HepG2 (cell line): Measurements from ENCODE around the gene AFF4. TPM values are rescaled to one million over a fixed set of nuclear protein-coding genes. Genes with fewer than 3 reads are reported as not detected.

ENCODE experiments used
- AHR ChIP-seq: IDR thresholded peaks from 2 replicates; pipeline ENCODE4 v1.6.1; 2018; ENCODE audit warnings: missing genetic modification reagents, missing compliant biosample characterization
- ATM ChIP-seq: fragments of 450-650 bp; IDR thresholded peaks from 2 replicates; pipeline ENCODE4 v1.7.1; 2017; ENCODE audit warnings: mild to moderate bottlenecking, borderline replicate concordance
- BRD4 ChIP-seq: sonication (generic); formaldehyde crosslinking; IDR thresholded peaks from 2 replicates; pipeline ENCODE4 v1.4.0; 2020; ENCODE audit warnings: missing genetic modification reagents
- CENPT ChIP-seq: sonication (generic); formaldehyde crosslinking; IDR thresholded peaks from 2 replicates; pipeline ENCODE4 v1.8.0; 2022; ENCODE audit warnings: low read depth, mild to moderate bottlenecking, moderate library complexity, missing genetic modification reagents
- DNMT1 ChIP-seq: sonication (generic); formaldehyde crosslinking; IDR thresholded peaks from 2 replicates; pipeline ENCODE4 v1.5.1; 2020; ENCODE audit warnings: mild to moderate bottlenecking, missing genetic modification reagents
- DR1 ChIP-seq: sonication (generic); formaldehyde crosslinking; IDR thresholded peaks from 2 replicates; pipeline ENCODE4 v1.8.0; 2021; ENCODE audit warnings: mild to moderate bottlenecking, missing genetic modification reagents, inconsistent platforms
- ERF ChIP-seq: IDR thresholded peaks from 2 replicates; pipeline ENCODE4 v1.6.1; 2018; ENCODE audit warnings: missing biosample characterization, missing genetic modification reagents
- FOXA3 ChIP-seq: IDR thresholded peaks from 2 replicates; pipeline ENCODE4 v1.6.1; 2016; ENCODE audit warnings: missing genetic modification reagents, missing compliant biosample characterization
- HES4 ChIP-seq: sonication (generic); formaldehyde crosslinking; IDR thresholded peaks from 2 replicates; pipeline ENCODE4 v1.9.0; 2021; ENCODE audit warnings: mild to moderate bottlenecking, missing genetic modification reagents, borderline replicate concordance
- HNRNPL ChIP-seq: fragments of 200-400 bp; formaldehyde crosslinking; IDR thresholded peaks from 2 replicates; pipeline ENCODE4 v1.6.1; 2017; ENCODE audit warnings: mild to moderate bottlenecking, low read depth, low read length
- HNRNPLL ChIP-seq: fragments of 200-400 bp; formaldehyde crosslinking; IDR thresholded peaks from 2 replicates; pipeline ENCODE4 v1.6.1; 2017; ENCODE audit warnings: mild to moderate bottlenecking, low read depth, low read length; ENCODE audit not compliant: poor library complexity, severe bottlenecking
- HNRNPUL1 ChIP-seq: fragments of 200-400 bp; formaldehyde crosslinking; IDR thresholded peaks from 2 replicates; pipeline ENCODE4 v1.6.1; 2017; ENCODE audit warnings: low read depth, mild to moderate bottlenecking, low read length, moderate library complexity
- KDM2A ChIP-seq: sonication (generic); formaldehyde crosslinking; IDR thresholded peaks from 2 replicates; pipeline ENCODE4 v1.4.0; 2020; ENCODE audit warnings: low read depth, missing genetic modification reagents, borderline replicate concordance
- MBD4 ChIP-seq: IDR thresholded peaks from 2 replicates; pipeline ENCODE4 v1.6.1; 2012; ENCODE audit warnings: low read length, inconsistent platforms, borderline replicate concordance
- PPARG ChIP-seq: conservative IDR thresholded peaks from 2 replicates; pipeline ENCODE4 v1.6.1; 2016; ENCODE audit warnings: missing biosample characterization, missing genetic modification reagents
- SMAD9 ChIP-seq: sonication (generic); formaldehyde crosslinking; IDR thresholded peaks from 2 replicates; pipeline ENCODE4 v1.5.1; 2020; ENCODE audit warnings: mild to moderate bottlenecking, missing genetic modification reagents
- SP140L ChIP-seq: sonication (generic); formaldehyde crosslinking; IDR thresholded peaks from 2 replicates; pipeline ENCODE4 v1.4.0; 2020; ENCODE audit warnings: missing genetic modification reagents, borderline replicate concordance
- YEATS2 ChIP-seq: sonication (generic); formaldehyde crosslinking; IDR thresholded peaks from 2 replicates; pipeline ENCODE4 v1.4.0; 2020; ENCODE audit warnings: missing genetic modification reagents, borderline replicate concordance
- ZMYM2 ChIP-seq: sonication (generic); formaldehyde crosslinking; IDR thresholded peaks from 2 replicates; pipeline ENCODE4 v1.8.0; 2022; ENCODE audit warnings: mild to moderate bottlenecking, missing genetic modification reagents
- ZNF101 ChIP-seq: sonication (generic); formaldehyde crosslinking; IDR thresholded peaks from 2 replicates; pipeline ENCODE4 v1.4.0; 2020; ENCODE audit warnings: mild to moderate bottlenecking, low read depth, missing genetic modification reagents, borderline replicate concordance
- ZNF160 ChIP-seq: sonication (generic); formaldehyde crosslinking; IDR thresholded peaks from 2 replicates; pipeline ENCODE4 v1.8.0; 2022; ENCODE audit warnings: mild to moderate bottlenecking, inconsistent platforms, missing genetic modification reagents
- ZNF230 ChIP-seq: sonication (generic); formaldehyde crosslinking; IDR thresholded peaks from 2 replicates; pipeline ENCODE4 v1.4.0; 2020; ENCODE audit warnings: mild to moderate bottlenecking, missing genetic modification reagents
- ZNF484 ChIP-seq: sonication (generic); formaldehyde crosslinking; IDR thresholded peaks from 2 replicates; pipeline ENCODE4 v1.5.1; 2020; ENCODE audit warnings: mild to moderate bottlenecking, low read depth, missing genetic modification reagents, borderline replicate concordance
- ZNF556 ChIP-seq: sonication (generic); formaldehyde crosslinking; IDR thresholded peaks from 2 replicates; pipeline ENCODE4 v1.4.0; 2020; ENCODE audit warnings: mild to moderate bottlenecking, missing genetic modification reagents, borderline replicate concordance
- ZNF598 ChIP-seq: sonication (generic); formaldehyde crosslinking; IDR thresholded peaks from 2 replicates; pipeline ENCODE4 v1.5.1; 2020; ENCODE audit warnings: mild to moderate bottlenecking, missing genetic modification reagents, borderline replicate concordance
- ZNF777 ChIP-seq: sonication (generic); formaldehyde crosslinking; IDR thresholded peaks from 2 replicates; pipeline ENCODE4 v1.4.0; 2020; ENCODE audit warnings: missing genetic modification reagents
- polyA plus RNA-seq, 8 experiments: library from polyadenylated mRNA; depleted of rRNA in 3 of 8; stranded (reverse) in 7 of 8; unstranded in 1 of 8; fragments of >200 nt; fragmentation: Illumina TruSeq in 4 of 8; extraction: Trizol in 4 of 8; gene quantifications; 2 replicates each; pipeline versions ENCODE4 v1.2.1 to v1.2.3, GENCODE V29; 2011 to 2016; ENCODE audit warnings: low read depth in 4 of 8, missing spikeins in 1 of 8, mixed read lengths in 1 of 8; ENCODE audit not compliant: insufficient read depth in 1 of 8
- total RNA-seq, 5 experiments: library from RNA; depleted of rRNA; stranded (reverse); fragments of >200 nt; fragmentation: Illumina TruSeq; extraction: Trizol; gene quantifications; 2 replicates each; pipeline ENCODE4 v1.2.3, GENCODE V29; 2016; ENCODE audit warnings: low read depth in 1 of 5
- TF ChIP-seq, protein P1 (sequence below): IDR thresholded peaks from 2 replicates; pipeline ENCODE4 v1.6.1; 2016; ENCODE audit warnings: low read depth, borderline replicate concordance
- TF ChIP-seq, protein P2 (sequence below), 2 experiments: sonication (generic) in 1 of 2; formaldehyde crosslinking in 1 of 2; IDR thresholded peaks; 2 replicates each; pipeline versions ENCODE4 v1.5.1 to v1.6.1; 2011 to 2020; ENCODE audit warnings: borderline replicate concordance in 1 of 2, low read depth in 1 of 2, low read length in 1 of 2, mild to moderate bottlenecking in 1 of 2, missing genetic modification reagents in 1 of 2, moderate library complexity in 1 of 2
- TF ChIP-seq, protein P3 (sequence below): sonication (generic); formaldehyde crosslinking; IDR thresholded peaks from 2 replicates; pipeline ENCODE4 v1.8.1; 2023; ENCODE audit warnings: mild to moderate bottlenecking, moderate library complexity, missing genetic modification reagents

Gene AFF4
- total and polyA plus RNA-seq, 2 of the 13 experiments (the other 11 are each of a cell fraction or from before 2014, with no cell fraction given): 22.1 to 25.5 TPM

DNA sequence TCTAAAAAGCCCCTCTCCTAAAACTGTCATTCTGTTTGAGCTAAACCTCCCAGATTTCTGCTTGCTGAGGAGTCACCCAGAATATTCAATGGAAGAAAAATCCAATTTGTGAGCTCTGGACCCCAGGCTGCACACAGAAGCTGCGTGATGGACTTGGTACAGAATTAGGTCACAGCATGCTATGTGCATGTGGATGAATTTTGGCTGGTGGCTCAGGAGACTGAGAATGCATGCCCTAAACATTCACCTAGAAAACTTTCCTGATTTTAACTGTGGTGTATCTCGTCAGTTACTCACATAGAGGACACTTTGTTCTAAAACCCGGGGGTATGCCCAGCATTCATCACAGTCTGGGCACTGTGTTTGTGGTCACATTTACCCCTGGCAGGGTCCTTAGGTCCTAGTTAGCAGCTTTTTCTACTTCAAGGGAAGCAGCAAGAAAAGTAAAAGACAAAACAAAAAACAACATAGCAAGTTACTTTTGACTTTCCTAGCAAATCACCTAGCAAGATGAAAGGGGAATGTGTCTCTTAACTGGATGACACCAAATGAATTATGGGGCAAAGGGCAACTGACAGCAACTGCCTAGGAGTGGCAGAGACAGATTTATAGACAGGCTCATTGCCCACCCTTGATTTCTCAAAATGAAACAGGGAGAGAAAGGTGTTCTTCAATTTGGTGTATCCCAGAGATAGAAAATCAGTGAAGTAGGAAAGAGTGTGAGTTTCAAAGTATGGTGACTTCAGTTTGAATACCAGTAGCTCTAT lies 124.7 kb downstream of the AFF4 start (continued):
- TF ChIP-seq, protein P1, sequence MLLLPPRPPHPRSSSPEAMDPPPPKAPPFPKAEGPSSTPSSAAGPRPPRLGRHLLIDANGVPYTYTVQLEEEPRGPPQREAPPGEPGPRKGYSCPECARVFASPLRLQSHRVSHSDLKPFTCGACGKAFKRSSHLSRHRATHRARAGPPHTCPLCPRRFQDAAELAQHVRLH (CRISPR knock-in tag): no peak
- no peak for TF ChIP-seq ZNF101 (CRISPR knock-in tag)
- TF ChIP-seq HNRNPUL1: no peak
- TF ChIP-seq DNMT1 (CRISPR knock-in tag): no peak
- no peak for TF ChIP-seq ZNF598 (CRISPR knock-in tag)
- peak; percentile 66 for TF ChIP-seq ZNF160 (CRISPR knock-in tag)
- TF ChIP-seq ZNF777 (CRISPR knock-in tag): no peak
- no peak for TF ChIP-seq KDM2A
- TF ChIP-seq AHR (CRISPR knock-in tag): no peak
- TF ChIP-seq, protein P2, sequence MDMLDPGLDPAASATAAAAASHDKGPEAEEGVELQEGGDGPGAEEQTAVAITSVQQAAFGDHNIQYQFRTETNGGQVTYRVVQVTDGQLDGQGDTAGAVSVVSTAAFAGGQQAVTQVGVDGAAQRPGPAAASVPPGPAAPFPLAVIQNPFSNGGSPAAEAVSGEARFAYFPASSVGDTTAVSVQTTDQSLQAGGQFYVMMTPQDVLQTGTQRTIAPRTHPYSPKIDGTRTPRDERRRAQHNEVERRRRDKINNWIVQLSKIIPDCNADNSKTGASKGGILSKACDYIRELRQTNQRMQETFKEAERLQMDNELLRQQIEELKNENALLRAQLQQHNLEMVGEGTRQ (IDR thresholded peaks at IDR 0.05; ENCODE audit: low read depth, low read length): no peak
- TF ChIP-seq, protein P2 (CRISPR knock-in tag; IDR thresholded peaks at IDR 0.05; ENCODE audit: borderline replicate concordance): no peak
- TF ChIP-seq HES4 (CRISPR knock-in tag): no peak
- TF ChIP-seq ZNF556 (CRISPR knock-in tag): no peak
- no peak for TF ChIP-seq MBD4
- no peak for TF ChIP-seq BRD4 (CRISPR knock-in tag)
- no peak for TF ChIP-seq FOXA3 (CRISPR knock-in tag)
- TF ChIP-seq DR1 (CRISPR knock-in tag): no peak
- TF ChIP-seq ATM: no peak
- TF ChIP-seq YEATS2 (CRISPR knock-in tag): no peak
- no peak for TF ChIP-seq HNRNPLL
- no peak for TF ChIP-seq ZMYM2 (CRISPR knock-in tag)
- no peak for TF ChIP-seq SMAD9 (CRISPR knock-in tag)
- TF ChIP-seq HNRNPL: no peak
- TF ChIP-seq SP140L (CRISPR knock-in tag): no peak
- TF ChIP-seq ZNF230 (CRISPR knock-in tag): no peak
- no peak for TF ChIP-seq ERF
- TF ChIP-seq, protein P3, sequence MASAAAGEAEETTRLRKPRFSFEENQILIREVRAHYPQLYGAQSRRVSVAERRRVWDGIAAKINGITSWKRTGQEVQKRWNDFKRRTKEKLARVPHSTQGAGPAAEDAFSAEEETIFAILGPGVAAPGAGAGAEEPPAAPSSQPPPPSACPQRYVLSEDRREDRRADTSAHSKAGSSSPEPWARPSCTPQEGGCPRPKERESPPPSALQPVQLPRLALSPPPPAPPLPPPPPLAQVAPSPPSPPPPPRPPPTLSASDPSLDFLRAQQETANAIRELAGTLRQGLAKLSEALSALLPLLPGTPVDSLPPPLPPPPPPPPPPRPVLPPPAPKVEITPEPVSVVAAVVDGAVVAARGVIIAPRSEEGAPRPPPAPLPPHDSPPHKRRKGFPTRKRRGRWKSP: no peak
- peak; percentile 68 for TF ChIP-seq PPARG (CRISPR knock-in tag)
- TF ChIP-seq CENPT: no peak
- TF ChIP-seq ZNF484: no peak
